ENCODE data around the gene LTBP4.

DNA sequence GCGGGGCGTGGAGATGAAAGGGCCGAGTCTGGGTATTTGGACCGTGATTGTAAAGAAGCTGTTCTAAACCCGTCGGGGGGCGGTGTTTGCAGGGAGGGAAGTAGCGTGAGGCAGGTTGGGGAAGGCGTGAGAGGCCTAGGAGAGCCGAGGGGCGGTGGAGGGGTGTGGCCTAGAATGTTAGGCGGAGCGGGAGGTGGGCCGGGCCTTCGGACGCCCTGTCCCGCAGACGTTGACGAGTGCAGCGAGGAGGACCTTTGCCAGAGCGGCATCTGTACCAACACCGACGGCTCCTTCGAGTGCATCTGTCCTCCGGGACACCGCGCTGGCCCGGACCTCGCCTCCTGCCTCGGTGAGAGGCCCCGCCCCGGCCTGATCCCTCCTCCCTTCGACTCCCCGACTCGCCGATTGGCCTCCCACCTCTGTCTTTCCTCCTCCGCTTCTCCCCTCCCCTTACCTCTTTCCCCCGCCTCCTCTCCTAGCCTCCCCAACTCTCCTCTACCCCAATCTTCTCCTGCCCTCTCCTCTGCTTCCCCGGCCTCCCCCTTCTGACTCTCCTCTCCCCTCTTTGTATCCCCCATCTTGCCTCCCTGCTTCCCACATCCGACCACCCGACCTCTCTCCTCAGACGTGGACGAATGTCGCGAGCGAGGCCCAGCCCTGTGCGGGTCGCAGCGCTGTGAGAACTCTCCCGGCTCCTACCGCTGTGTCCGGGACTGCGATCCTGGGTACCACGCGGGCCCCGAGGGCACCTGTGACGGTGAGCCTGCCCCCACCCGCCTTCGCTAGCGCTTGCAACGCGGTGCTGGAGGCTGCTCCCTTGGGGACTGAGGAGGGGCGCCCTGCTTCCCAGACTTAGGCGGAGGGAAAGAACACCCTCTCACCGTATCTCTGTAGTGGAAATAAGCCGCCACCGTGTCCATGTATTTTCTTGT lies 12.8 kb downstream of the LTBP4 start:
- no peak for TF ChIP-seq CTCF (IDR thresholded peaks at IDR 0.05)
- TF ChIP-seq POLR2A (IDR thresholded peaks at IDR 0.05) = no peak

All from tibial nerve (tissue), 3 donors.